ENCODE results near the gene XPOT. TPM values are rescaled to one million over a fixed set of nuclear protein-coding genes. Genes with fewer than 3 reads are reported as not detected.

XPOT gene
- total RNA-seq, 1 donor from 2014 or later, result 119 TPM

DNA sequence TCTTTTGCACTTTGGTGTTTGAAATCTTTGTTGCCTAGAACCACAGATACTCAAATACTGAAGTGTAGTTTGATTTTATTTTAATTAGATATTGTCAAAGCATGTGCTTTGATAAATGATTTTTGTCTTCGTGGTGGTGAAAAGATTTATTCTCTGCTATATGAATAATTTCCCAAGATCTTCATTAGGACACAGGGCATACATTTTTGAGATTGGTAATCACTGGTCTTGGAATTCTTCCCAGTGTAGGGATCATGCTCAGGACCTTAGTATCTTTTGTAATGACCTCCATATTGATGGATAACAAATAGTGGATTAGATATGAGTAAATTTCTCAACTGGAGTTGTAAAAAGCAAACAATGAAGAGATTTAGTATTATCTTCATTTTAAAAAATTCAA lies 76.0 kb downstream of the XPOT start:
- Mint-ChIP-seq H3K9me3 (peaks cover 17% of the 10 kb centered on the region), H3K4me1 (ENCODE audit: low read depth) (no peaks in the 10 kb centered on the region), H3K36me3 (ENCODE audit: low read depth) (peaks cover 49% of the 10 kb centered on the region), H3K27ac (no peak overlapping the region), H3K4me3 (ENCODE audit: low read depth) (no peak overlapping the region), H3K27me3 (ENCODE audit: low read depth) (no peaks in the 10 kb centered on the region)
- intact Hi-C loops (cut with micrococcal nuclease), result no loop called here
- no peak for DNase-seq (ENCODE audit: low spot score)

DNA sequence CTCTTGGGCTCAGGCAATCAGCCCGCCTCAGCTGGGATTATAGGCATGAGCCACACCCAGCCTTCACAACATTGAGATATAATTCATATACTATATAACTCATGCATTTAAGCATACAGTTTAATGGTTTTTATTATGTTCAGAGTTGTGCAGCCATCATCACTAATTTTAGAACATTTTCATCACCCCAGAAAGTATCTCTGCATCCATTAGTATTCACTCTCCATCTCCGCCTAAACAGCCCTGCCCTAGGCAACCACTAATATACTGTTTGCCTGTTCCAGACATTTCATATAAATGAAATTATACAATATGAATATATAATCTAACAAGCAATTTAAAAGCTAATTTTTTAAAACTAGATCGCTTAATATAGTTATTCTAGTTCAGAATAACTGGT lies 82.5 kb downstream of the XPOT start:
- intact Hi-C loops (cut with micrococcal nuclease), result no loop called here
- DNase-seq (ENCODE audit: low spot score), result no peak
- no peak overlapping the region for H3K27ac Mint-ChIP-seq
- H3K9me3 Mint-ChIP-seq, result no peaks in the 10 kb centered on the region
- H3K4me3 Mint-ChIP-seq (ENCODE audit: low read depth), result no peak overlapping the region
- peaks cover 57% of the 10 kb centered on the region for H3K36me3 Mint-ChIP-seq (ENCODE audit: low read depth)
- no peaks in the 10 kb centered on the region for H3K27me3 Mint-ChIP-seq (ENCODE audit: low read depth)
- peaks cover 6% of the 10 kb centered on the region for H3K4me1 Mint-ChIP-seq (ENCODE audit: low read depth)

GRCh38 chr12:64491718-64492117 lies 87.5 kb downstream of the XPOT start:
- no peak overlapping the region for H3K4me3 Mint-ChIP-seq (ENCODE audit: low read depth)
- intact Hi-C loops (cut with micrococcal nuclease), result loop anchor here (2.0 kb wide), 1 partner anchor 35 kb away; no protein-coding TSS in a partner anchor
- peak overlapping the region; percentile 53 for H3K27ac Mint-ChIP-seq

GRCh38 chr12:64493513-64493912 lies 89.3 kb downstream of the XPOT start:
- intact Hi-C loops (cut with micrococcal nuclease), result no loop called here
- Mint-ChIP-seq H3K36me3 (ENCODE audit: low read depth) (peaks cover 75% of the 10 kb centered on the region), H3K4me1 (ENCODE audit: low read depth) (peaks cover 29% of the 10 kb centered on the region), H3K9me3 (no peaks in the 10 kb centered on the region), H3K27ac (no peak overlapping the region), H3K4me3 (ENCODE audit: low read depth) (no peak overlapping the region), H3K27me3 (ENCODE audit: low read depth) (no peaks in the 10 kb centered on the region)
- no peak for DNase-seq (ENCODE audit: low spot score)

More at GRCh38 chr12:64491718-64492117, 87.5 kb downstream of the XPOT start:
- Mint-ChIP-seq H3K27me3 (ENCODE audit: low read depth) (no peaks in the 10 kb centered on the region), H3K9me3 (no peaks in the 10 kb centered on the region), H3K4me1 (ENCODE audit: low read depth) (peaks cover 25% of the 10 kb centered on the region), H3K36me3 (ENCODE audit: low read depth) (peaks cover 69% of the 10 kb centered on the region)
- no peak for DNase-seq (ENCODE audit: low spot score)

DNA sequence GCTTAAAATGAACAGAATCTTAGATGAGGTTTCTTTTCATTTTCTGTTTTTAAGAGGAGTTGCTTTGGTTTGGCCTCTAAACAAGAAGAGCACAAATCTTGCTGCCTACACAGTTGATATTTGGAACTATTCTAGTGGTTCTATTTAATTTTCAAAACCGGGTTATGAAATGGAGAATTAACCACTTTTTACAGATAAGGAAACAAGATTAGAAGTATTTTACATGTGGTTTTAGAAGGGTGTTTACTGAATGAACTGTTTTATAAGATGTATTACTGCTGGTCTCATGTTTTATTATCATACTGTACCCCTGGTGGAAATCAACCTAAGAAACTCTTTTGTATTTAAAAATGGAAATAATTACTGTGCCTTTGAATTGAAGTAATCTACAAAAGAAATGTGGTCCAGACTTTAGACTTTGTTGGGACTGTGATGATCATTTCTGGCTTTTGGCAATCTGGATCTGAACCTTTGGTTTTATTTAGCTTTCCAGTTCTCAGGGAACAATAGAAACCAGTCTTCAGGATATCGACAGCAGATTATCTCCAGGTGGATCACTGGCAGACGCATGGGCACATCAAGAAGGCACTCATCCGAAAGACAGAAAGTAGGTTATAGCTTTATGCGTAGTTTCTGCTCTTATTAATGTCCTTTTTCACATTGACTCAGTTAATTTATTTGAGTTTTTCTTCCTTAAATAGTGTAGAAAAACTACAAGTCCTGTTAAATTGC lies 91.0 kb downstream of the XPOT start:
- H3K9me3 Mint-ChIP-seq, result no peaks in the 10 kb centered on the region
- intact Hi-C loops (cut with micrococcal nuclease), result no loop called here
- peaks cover 25% of the 10 kb centered on the region for H3K4me1 Mint-ChIP-seq (ENCODE audit: low read depth)
- peaks cover 72% of the 10 kb centered on the region for H3K36me3 Mint-ChIP-seq (ENCODE audit: low read depth)
- no peaks in the 10 kb centered on the region for H3K27me3 Mint-ChIP-seq (ENCODE audit: low read depth)
- H3K27ac Mint-ChIP-seq, result no peak overlapping the region
- no peak overlapping the region for H3K4me3 Mint-ChIP-seq (ENCODE audit: low read depth)
- DNase-seq (ENCODE audit: low spot score), result no peak

DNA sequence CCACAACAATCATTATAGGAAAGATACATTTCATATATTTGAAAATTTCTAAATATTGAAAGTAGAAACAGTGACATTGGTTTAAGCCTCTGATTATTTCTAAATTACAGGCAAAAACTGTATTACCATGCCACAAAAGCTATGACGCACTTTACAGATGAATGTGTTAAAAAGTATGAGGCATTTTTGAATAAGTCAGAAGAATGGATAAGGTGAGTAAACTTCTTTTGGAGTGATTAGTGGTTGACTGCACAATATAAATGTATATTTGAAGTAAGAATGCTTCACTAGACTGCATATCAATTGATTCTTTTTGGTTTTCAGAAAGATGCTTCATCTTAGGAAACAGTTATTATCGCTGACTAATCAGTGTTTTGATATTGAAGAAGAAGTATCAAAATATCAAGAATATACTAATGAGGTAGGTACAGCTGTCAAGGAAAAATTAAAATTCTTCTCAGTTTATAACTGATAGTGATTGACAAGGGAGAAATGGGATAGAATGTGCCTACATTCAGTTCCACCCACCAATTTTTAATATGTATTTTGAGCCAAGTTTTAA lies 92.7 kb downstream of the XPOT start:
- Mint-ChIP-seq H3K27ac (no peak overlapping the region), H3K4me1 (ENCODE audit: low read depth) (peaks cover 20% of the 10 kb centered on the region), H3K27me3 (ENCODE audit: low read depth) (no peaks in the 10 kb centered on the region), H3K36me3 (ENCODE audit: low read depth) (peaks cover 70% of the 10 kb centered on the region), H3K9me3 (no peaks in the 10 kb centered on the region), H3K4me3 (ENCODE audit: low read depth) (no peak overlapping the region)
- intact Hi-C loops (cut with micrococcal nuclease), result no loop called here
- DNase-seq (ENCODE audit: low spot score), result no peak

DNA sequence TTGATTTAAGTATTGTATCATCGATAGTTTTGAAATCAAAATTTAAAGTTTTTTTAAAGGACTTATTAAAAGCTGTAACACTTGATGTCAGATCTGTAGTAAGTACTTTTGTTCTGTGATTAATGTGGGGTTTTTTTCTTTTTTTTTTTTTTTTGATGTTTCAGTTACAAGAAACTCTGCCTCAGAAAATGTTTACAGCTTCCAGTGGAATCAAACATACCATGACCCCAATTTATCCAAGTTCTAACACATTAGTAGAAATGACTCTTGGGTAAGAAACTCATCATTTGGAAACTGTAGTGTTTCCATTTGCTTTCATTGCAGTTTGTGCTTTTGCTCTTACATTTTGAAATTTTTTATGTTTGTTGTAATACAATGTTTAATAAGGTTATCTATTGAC lies 93.3 kb downstream of the XPOT start:
- Mint-ChIP-seq H3K4me3 (ENCODE audit: low read depth) (no peak overlapping the region), H3K4me1 (ENCODE audit: low read depth) (peaks cover 18% of the 10 kb centered on the region), H3K27me3 (ENCODE audit: low read depth) (no peaks in the 10 kb centered on the region), H3K9me3 (no peaks in the 10 kb centered on the region), H3K36me3 (ENCODE audit: low read depth) (peaks cover 65% of the 10 kb centered on the region), H3K27ac (peak overlapping the region; percentile 72)
- intact Hi-C loops (cut with micrococcal nuclease), result no loop called here
- DNase-seq (ENCODE audit: low spot score), result no peak

- H3K4me1 Mint-ChIP-seq (ENCODE audit: low read depth), result peaks cover 18% of the 10 kb centered on the region
- H3K27ac Mint-ChIP-seq, result peak overlapping the region; percentile 72
- intact Hi-C loops (cut with micrococcal nuclease), result no loop called here
- no peaks in the 10 kb centered on the region for H3K9me3 Mint-ChIP-seq
- no peaks in the 10 kb centered on the region for H3K27me3 Mint-ChIP-seq (ENCODE audit: low read depth)
- no peak for DNase-seq (ENCODE audit: low spot score)
- H3K36me3 Mint-ChIP-seq (ENCODE audit: low read depth), result peaks cover 67% of the 10 kb centered on the region
- no peak overlapping the region for H3K4me3 Mint-ChIP-seq (ENCODE audit: low read depth)
These were observed 93.7 kb downstream of the XPOT start for GRCh38 chr12:64497903-64498302.

GRCh38 chr12:64500394-64500793 lies 96.2 kb downstream of the XPOT start:
- intact Hi-C loops (cut with micrococcal nuclease), result no loop called here
- Mint-ChIP-seq H3K9me3 (no peaks in the 10 kb centered on the region), H3K27me3 (ENCODE audit: low read depth) (no peaks in the 10 kb centered on the region), H3K36me3 (ENCODE audit: low read depth) (peaks cover 51% of the 10 kb centered on the region), H3K27ac (no peak overlapping the region), H3K4me3 (ENCODE audit: low read depth) (no peak overlapping the region), H3K4me1 (ENCODE audit: low read depth) (peaks cover 4% of the 10 kb centered on the region)
- DNase-seq (ENCODE audit: low spot score), result no peak

Other genes with a start within 250 kb of the XPOT start
- gene KICS2, start 182.1 kb upstream of the XPOT start, total RNA-seq, result 15.3 and 16.6 TPM in 2 replicates
- gene C12orf56, start 13.6 kb upstream of the XPOT start, total RNA-seq, result 0.30 TPM in 1 of 2 replicates, not detected in the other
- 34.1 and 35.3 TPM in 2 replicates for gene TBK1, start 47.7 kb downstream of the XPOT start, total RNA-seq
- 35.7 and 35.8 TPM in 2 replicates for gene RASSF3, start 206.1 kb downstream of the XPOT start, total RNA-seq